ENCODE measurements around the gene SLC25A5. TPM values are rescaled to one million over a fixed set of nuclear protein-coding genes. Genes with fewer than 3 reads are reported as not detected.

The SLC25A5 gene
- 205 and 289 TPM in 2 replicates for total RNA-seq (ENCODE audit: low replicate concordance)

- Histone ChIP-seq H3K4me3 (peak within 1 kb of the TSS; percentile 61), H3K4me1 (no peaks in the 10 kb centered on the region), H3K36me3 (no peaks in the 10 kb centered on the region), H3K79me2 (ENCODE audit: low read depth) (peaks cover 5% of the 10 kb centered on the region), H3F3A (ENCODE audit: low read depth) (no peaks in the 10 kb centered on the region), H2AFZ (replicated peaks) (peak within 1 kb of the TSS; percentile 39), H3K9ac (no peak within 1 kb of the TSS), H4K20me1 (ENCODE audit: low read depth) (peaks cover 8% of the 10 kb centered on the region), H3K27me3 (no peaks in the 10 kb centered on the region), H3K9me3 (ENCODE audit: low read depth) (no peaks in the 10 kb centered on the region), H3K4me2 (peak within 1 kb of the TSS; percentile 74), H3K27ac (no peak within 1 kb of the TSS)
- no peak for TF ChIP-seq EZH2phosphoT487 (IDR thresholded peaks at IDR 0.05)
- TF ChIP-seq EZH2 (IDR thresholded peaks at IDR 0.05): no peak
- no peak for TF ChIP-seq CTCF (IDR thresholded peaks at IDR 0.05)
- peaks cover 7% of the 10 kb centered on the region for H3K9me3 Mint-ChIP-seq
- peak within 1 kb of the TSS; percentile 86 for H3K4me3 Mint-ChIP-seq
- H3K27ac Mint-ChIP-seq: no peak within 1 kb of the TSS
- H3K36me3 Mint-ChIP-seq: peaks cover 9% of the 10 kb centered on the region
- DNase-seq (ENCODE audit: low spot score): peak; percentile 90
- peaks cover 7% of the 10 kb centered on the region for H3K27me3 Mint-ChIP-seq (ENCODE audit: insufficient read depth, low read depth)
- H3K4me1 Mint-ChIP-seq: peaks cover 4% of the 10 kb centered on the region
Observed at GRCh38 chrX:119467842-119468550, at the start of gene SLC25A5. Gene SLC25A5, plus strand, starts transcription at chrX:119468444. Its CDS starts 72 bp downstream, at chrX:119468516.

DNA sequence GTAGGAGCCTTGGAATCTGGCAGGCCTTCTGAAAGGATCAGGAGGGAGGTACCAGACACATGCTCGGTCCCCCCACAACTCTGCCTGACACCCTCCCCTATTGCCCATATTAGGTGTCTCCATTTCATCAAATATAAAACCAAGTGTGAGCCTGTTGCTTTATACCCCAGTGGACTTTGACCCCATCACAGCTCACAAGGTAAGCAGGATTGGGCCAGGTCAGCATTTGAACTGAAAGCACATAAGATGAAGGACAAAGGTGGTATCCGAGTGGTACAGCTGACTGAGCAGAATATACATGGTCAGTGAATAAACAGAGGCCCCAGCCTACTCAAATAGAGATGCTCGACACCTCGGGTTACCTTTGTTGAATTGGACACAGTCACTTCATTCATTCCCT lies 49.1 kb upstream of the SLC25A5 start:
- H3K27me3 Mint-ChIP-seq (ENCODE audit: insufficient read depth, low read depth): peaks cover 3% of the 10 kb centered on the region
- H3K4me1 ChIP-seq: no peaks in the 10 kb centered on the region
- H3K4me3 ChIP-seq: no peak overlapping the region
- no peak overlapping the region for H3K27ac Mint-ChIP-seq
- H3K4me3 Mint-ChIP-seq: no peak overlapping the region
- H3K79me2 ChIP-seq (ENCODE audit: low read depth): no peaks in the 10 kb centered on the region
- no peak overlapping the region for H2AFZ ChIP-seq (replicated peaks)
- TF ChIP-seq EZH2 (IDR thresholded peaks at IDR 0.05): no peak
- no peak for TF ChIP-seq EZH2phosphoT487 (IDR thresholded peaks at IDR 0.05)
- TF ChIP-seq CTCF (IDR thresholded peaks at IDR 0.05): no peak
- no peak overlapping the region for H3K27ac ChIP-seq
- no peaks in the 10 kb centered on the region for H4K20me1 ChIP-seq (ENCODE audit: low read depth)
- DNase-seq (ENCODE audit: low spot score): no peak
- H3K4me2 ChIP-seq: no peak overlapping the region
- no peaks in the 10 kb centered on the region for H3K36me3 Mint-ChIP-seq
- H3K9me3 ChIP-seq (ENCODE audit: low read depth): no peaks in the 10 kb centered on the region
- no peaks in the 10 kb centered on the region for H3F3A ChIP-seq (ENCODE audit: low read depth)
- H3K4me1 Mint-ChIP-seq: no peaks in the 10 kb centered on the region
- H3K27me3 ChIP-seq: no peaks in the 10 kb centered on the region
- no peaks in the 10 kb centered on the region for H3K36me3 ChIP-seq
- no peaks in the 10 kb centered on the region for H3K9me3 Mint-ChIP-seq
- no peak overlapping the region for H3K9ac ChIP-seq

GRCh38 chrX:119419898-119420297 lies 48.3 kb upstream of the SLC25A5 start:
- H3K9me3 Mint-ChIP-seq: no peaks in the 10 kb centered on the region
- no peaks in the 10 kb centered on the region for H3K4me1 Mint-ChIP-seq
- H3K27me3 Mint-ChIP-seq (ENCODE audit: insufficient read depth, low read depth): peaks cover 3% of the 10 kb centered on the region
- H2AFZ ChIP-seq (replicated peaks): no peak overlapping the region
- TF ChIP-seq EZH2 (IDR thresholded peaks at IDR 0.05) (no peak), CTCF (IDR thresholded peaks at IDR 0.05) (no peak), EZH2phosphoT487 (IDR thresholded peaks at IDR 0.05) (no peak)
- no peaks in the 10 kb centered on the region for H4K20me1 ChIP-seq (ENCODE audit: low read depth)
- no peak overlapping the region for H3K4me3 Mint-ChIP-seq
- no peak overlapping the region for H3K9ac ChIP-seq
- H3K27ac Mint-ChIP-seq: no peak overlapping the region
- H3K9me3 ChIP-seq (ENCODE audit: low read depth): no peaks in the 10 kb centered on the region
- H3K4me2 ChIP-seq: no peak overlapping the region
- no peaks in the 10 kb centered on the region for H3K36me3 Mint-ChIP-seq
- H3K27me3 ChIP-seq: no peaks in the 10 kb centered on the region
- H3K4me1 ChIP-seq: no peaks in the 10 kb centered on the region
- H3F3A ChIP-seq (ENCODE audit: low read depth): no peaks in the 10 kb centered on the region
- H3K36me3 ChIP-seq: no peaks in the 10 kb centered on the region
- no peak for DNase-seq (ENCODE audit: low spot score)
- no peaks in the 10 kb centered on the region for H3K79me2 ChIP-seq (ENCODE audit: low read depth)
- H3K4me3 ChIP-seq: no peak overlapping the region
- no peak overlapping the region for H3K27ac ChIP-seq
